G401 (cell line): ENCODE measurements around the gene ITPKB. TPM values are rescaled to one million over a fixed set of nuclear protein-coding genes. Genes with fewer than 3 reads are reported as not detected.
"Not testable (repeated sequence)": the region's sequence is repeated elsewhere in the genome, so short reads cannot be mapped to it uniquely, and the experiment has no call there.

Source experiments
- DNase-seq: peaks from one replicate; pipeline ENCODE4 v3.0.0-alpha.2; 2015; ENCODE audit warnings: low spot score
- in situ Hi-C: cut with HindIII; loops from 2 replicates; pipeline ENCODE4 v1.10.0; 2016; ENCODE audit warnings: low sequenced_read_pairs, mixed read lengths
- total RNA-seq: library from RNA; depleted of rRNA; stranded (reverse); fragments of >200 nt; shearing (Covaris generic); gene quantifications from 2 replicates; pipeline ENCODE4 v1.2.3, GENCODE V29; 2014

Gene ITPKB
- total RNA-seq, 1 experiment from 2014 or later, result 15.2 TPM

DNA sequence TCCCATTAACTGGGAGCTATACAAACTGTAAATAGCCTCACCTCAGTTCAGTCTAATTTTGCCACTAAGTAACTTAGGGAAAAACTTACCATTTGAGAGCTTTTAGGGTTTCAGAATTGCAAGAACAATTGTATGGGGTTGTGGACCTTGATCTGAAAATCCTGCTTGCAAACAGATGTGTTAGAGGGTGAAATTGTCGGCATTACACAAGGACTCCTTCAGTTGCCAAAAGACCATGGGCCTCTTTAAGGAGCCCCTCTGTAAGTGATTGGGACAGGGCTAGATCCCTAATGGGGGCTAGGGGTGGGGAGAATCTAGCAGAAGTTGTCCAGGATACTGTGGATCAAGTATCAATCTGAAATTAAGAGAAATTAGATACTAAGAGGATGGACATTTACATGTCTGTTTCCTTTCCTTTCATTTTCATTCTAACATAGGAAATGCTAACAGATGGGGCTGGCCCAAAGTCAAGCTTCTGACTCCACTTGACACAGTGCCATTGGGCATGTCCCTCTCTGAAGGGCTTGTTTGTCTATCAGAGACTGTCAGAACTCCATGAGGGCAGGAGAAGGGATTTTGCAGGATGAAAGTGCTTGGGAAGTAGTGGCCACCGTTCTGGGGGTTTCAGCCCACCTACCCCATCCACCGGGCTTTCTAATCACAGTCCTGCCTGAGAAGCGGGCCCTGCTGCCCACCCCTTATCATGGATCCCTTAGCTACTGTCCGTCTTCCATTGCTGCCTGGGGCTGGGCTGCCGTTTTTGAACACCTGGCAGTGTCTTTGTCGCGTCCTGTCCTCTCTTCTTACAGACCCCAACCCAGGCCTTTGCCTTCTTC lies 135.8 kb downstream of the ITPKB start:
- in situ Hi-C loops, result loop anchor here (10.0 kb wide), 1 partner anchor 58 kb away; the partner anchor contains the start of gene STUM
- peak; percentile 95 for DNase-seq

DNA sequence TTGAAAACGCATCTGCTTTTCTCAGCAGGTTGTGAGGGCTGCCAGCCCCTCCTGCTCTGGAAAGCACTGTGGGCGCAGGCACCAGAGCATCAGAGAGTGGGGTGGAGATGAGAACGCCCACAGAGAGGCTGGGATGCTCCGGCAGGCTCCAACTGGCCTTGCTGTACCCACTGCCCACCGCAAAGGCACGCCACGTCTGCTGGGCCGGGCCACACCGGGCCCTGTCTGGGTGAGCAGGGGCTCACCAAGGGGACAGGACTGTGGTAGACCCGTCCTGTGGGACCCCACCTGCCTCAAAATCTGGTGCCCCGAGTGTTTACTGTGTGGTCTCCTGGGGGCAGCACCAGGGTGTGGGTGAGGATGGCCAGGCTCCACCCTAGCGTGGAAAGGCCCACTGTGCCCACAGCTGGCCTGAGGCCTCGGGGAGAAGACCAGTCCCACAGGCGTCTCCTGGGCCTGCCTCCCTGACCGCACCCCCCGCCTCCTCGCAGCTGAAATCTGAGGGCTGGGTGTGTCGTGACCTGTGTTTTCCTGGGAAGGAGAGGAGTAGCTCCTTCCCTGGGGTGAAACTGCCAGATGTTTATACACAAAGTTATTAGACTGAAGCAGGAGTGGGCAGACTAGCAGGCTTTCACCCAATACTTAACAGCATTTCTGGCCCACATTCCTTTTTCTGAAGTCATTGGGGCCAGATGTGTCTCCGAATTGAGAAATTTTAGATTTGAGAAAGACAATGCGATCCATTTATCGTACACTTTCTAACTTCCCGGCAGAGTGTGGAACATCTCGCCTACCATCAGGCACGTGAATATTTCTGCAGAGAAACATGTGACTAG lies 136.7 kb downstream of the ITPKB start:
- in situ Hi-C loops, result loop anchor here (10.0 kb wide), 1 partner anchor 58 kb away; the partner anchor contains the start of gene STUM
- no peak for DNase-seq

GRCh38 chr1:226601456-226601855 lies 137.6 kb downstream of the ITPKB start:
- in situ Hi-C loops, result loop anchor here (10.0 kb wide), 1 partner anchor 57 kb away; the partner anchor contains the start of gene STUM
- no peak for DNase-seq

- peak; percentile 36 for DNase-seq
- in situ Hi-C loops, result loop anchor here (10.0 kb wide), 1 partner anchor 55 kb away; the partner anchor contains the start of gene STUM
Observed at GRCh38 chr1:226600254-226600653, 138.8 kb downstream of the ITPKB start.

DNA sequence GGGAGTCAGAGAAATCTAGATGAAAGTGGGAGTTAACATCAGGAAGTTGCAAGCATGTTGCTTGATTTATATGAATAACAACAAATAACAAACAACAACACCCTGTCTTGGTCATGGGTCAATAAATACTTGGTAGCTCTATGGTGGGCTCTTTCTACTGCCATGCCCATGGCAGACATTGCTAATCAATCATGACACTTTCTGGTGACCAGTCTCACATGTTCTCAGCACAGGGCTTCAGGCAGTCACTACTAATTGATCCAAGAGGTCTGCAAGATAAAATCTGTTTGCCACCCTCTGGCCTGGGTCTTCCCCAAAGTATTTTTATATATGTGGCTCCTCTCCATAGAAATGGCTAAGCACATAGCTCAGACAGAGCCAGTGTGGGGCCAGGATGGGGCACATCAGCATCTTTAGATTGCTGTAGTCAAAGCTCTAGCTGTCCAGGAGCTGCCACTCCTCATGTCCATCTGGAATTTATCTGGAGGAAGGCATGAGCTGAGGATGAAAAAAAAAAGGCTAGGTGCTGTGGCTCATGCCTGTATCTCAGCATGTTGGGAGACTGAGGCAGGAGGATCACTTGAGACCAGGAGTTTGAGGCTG lies 139.3 kb downstream of the ITPKB start:
- in situ Hi-C loops, result loop anchor here (10.0 kb wide), 1 partner anchor 55 kb away; the partner anchor contains the start of gene STUM

DNA sequence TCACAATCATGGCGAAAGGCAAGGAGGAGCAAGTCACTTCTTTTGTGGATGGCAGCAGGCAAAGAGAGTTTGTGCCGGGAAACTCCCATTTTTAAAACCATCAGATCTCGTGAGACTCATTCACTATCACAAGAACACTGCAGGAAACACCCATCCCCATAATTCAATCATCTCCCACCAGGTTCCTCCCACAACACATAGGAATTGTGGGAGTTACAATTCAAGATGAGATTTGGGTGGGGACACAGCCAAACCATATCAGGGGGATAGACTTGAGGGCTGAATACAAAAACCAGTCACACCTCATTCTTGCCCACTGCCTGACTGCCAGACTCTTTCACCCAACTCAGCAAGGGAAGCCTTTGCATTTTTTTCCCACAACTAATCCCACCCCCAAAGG lies 140.1 kb downstream of the ITPKB start:
- DNase-seq, in situ Hi-C loops: not testable (repeated sequence)

More for the DNA sequence above, 139.3 kb downstream of the ITPKB start:
- DNase-seq, result no peak

- in situ Hi-C loops, result no loop called here
- no peak for DNase-seq
Observed at GRCh38 chr1:226598455-226598849, 140.6 kb downstream of the ITPKB start.

GRCh38 chr1:226597616-226598454 lies 141.2 kb downstream of the ITPKB start:
- in situ Hi-C loops, result no loop called here
- no peak for DNase-seq

- in situ Hi-C loops, result no loop called here
- DNase-seq, result no peak
Observed at GRCh38 chr1:226596531-226597165, 142.4 kb downstream of the ITPKB start.

- in situ Hi-C loops, result no loop called here
- peak; percentile 82 for DNase-seq
Observed at GRCh38 chr1:226593541-226593940, 145.5 kb downstream of the ITPKB start.

DNA sequence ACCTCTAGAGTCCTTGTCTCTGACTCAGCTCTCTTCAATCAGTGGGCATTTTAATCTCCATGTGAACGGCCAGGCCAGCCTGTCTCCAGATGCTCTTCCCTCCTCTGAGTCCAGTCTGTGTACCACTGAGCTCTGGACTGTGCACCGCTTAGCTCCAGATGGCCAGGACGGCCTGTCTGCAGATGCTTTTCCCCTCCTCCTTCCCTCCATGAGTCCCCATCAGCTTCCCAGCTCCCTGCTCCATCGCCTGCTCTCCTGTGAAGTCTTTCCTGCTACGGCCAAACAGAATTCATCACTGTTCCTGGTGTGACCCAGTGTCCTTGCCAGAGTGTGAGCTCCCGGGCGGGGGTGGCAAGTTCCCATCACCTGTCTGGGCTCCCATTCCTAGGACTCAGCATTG lies 148.5 kb downstream of the ITPKB start:
- peak; percentile 92 for DNase-seq
- in situ Hi-C loops, result no loop called here

DNA sequence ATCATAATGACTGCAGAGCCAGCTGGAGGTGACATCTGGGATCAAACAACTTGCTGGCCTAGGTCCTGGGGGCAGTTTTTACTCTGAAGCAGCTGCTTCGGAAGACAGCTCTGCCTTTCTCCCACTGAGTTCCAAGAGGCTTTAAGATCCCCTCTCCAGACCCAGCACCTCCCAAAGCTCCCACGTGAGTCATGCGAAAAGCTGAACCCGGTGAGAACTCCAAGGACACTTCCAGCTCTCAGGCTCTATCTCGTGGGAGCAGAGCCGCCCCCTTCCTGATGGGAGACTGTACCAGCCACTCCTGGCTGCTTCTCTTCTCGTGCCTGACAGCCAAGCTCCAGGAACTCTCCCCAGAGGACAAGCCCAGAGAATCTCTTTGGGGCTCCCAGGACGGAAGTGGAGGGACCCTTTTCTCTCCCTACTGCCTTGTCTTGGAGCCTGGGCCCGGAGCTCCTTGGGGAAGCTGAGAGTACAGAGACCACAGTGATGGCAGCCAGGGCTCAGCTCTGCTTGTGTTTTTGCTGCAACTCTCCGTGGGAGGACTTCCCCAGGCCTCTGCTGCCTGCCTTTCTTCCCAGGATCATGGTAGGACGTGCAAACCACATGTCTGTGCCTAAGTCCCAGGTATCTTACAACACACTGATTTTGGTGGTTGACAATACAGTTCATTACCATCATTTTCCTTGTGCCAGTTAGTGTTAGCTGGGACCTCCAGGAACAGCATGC lies 149.9 kb downstream of the ITPKB start:
- in situ Hi-C loops, result no loop called here
- no peak for DNase-seq

GRCh38 chr1:226588484-226588883 lies 150.6 kb downstream of the ITPKB start:
- DNase-seq, result no peak
- in situ Hi-C loops, result no loop called here

DNA sequence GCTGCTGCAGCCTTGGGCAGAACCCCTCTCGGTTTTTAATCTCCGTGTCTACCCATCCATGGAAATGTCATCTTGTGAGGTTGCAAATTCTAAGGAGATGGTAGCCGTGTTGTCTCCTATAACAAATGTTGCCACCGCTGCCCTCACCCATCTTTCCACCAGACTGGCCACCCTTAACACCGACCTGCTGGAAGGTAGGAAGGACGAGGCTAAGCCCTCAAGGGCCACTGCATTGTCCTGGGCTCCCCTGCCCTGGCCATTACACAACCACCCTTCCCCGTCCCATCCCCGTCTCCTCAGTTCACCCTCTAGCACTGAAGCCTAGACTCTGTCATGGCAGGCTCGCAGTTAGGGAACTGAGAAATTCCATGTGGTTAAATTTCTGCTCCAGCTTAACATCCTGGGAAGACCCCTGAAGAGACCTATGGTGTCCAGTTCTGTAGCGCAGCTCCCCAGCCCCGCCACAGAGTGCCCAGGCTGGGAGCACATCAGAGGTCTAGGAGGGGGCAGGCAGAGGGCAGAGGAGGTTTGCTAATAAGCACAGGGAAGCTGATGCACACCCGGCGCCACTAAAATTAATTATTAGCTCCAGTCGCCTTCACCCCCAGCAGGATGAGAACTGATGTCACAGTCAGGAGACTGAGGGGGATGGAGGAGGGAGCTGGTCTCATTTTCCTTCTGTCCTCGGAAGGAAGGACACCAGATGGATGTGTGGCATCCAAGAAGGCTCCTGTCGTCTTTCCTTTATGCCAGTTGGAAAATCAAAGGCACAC lies 152.2 kb downstream of the ITPKB start:
- in situ Hi-C loops, result no loop called here
- DNase-seq, result no peak

DNA sequence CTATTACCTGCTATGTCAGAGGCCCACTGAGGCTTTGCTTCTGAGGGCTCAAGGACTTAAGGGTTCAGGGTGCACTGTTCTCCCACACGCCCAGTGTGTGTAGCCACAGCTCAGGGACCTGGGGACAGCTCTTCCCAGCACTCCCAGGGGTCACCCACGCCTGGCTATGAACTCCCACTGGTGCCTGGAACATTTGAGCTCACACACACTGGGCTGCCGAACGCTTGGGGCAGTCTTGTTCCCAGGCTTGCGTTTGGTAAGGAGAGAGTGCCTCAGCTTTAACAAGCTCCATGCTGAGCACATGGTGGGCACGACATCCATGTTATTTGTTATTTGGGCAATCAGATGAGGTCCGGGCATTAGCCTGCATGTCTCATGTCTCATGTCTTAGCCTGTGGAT lies 153.0 kb downstream of the ITPKB start:
- in situ Hi-C loops, result no loop called here
- DNase-seq, result no peak

DNA sequence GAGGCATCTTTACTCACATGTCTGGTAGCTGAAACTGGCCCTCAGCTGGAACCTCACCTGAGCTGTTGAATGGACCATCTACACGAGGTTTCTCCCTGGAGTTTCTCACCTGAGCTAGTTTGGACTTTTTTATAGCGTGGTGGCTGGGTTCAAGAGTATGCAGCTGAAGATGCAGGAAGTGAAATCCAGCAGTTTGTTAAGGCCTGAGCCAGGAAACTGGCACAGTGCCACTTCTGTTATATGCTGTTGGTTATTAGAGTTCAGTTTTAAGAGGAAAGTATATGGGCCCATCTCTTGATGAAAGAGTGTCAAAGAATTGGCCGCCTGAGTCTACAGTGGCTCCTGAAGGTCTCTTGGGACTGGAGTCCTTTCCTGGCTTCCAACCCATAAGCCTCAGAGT lies 154.9 kb downstream of the ITPKB start:
- in situ Hi-C loops, result no loop called here
- DNase-seq, result no peak

DNA sequence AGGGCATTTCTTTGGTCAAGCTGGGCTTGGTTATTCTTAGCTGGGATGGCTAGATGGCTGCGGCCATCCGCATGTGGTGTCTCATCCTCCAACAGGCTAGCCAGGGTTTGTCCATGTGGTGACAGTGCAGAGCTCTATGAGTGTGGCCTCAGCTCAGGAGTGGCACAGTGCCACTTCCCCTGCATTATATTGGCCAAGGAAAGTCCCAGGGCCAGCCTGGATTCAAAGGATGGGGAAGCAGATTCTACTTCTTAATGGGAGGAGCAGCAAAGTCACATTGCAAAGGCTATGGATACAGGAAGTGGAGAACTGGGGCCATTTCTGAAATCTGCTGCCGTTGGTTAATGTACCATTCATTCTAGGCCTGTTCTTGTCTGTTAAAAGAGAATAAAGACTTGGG lies 156.1 kb downstream of the ITPKB start:
- no peak for DNase-seq
- in situ Hi-C loops, result no loop called here
